ENCODE results near the gene GOLGA6A.
A peak's percentile ranks its signal among the peaks of the same experiment; 100 is the strongest.

DNA sequence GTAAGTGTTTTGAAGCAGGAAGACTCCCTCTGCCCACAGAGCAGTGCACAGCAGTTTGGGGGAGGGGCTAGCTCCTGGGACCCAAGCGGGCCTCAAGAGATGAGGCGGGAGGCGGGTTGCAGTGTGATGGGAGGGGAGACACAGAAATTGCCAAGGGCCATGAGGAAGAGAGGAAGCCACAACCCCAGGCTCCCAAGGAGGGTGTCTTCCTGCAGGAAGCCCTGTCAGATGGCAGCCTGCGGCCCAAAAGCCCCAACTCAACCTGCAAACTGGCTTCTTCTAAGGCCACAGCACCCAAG lies 40.7 kb upstream of the GOLGA6A start:
- TF ChIP-seq, protein P1, sequence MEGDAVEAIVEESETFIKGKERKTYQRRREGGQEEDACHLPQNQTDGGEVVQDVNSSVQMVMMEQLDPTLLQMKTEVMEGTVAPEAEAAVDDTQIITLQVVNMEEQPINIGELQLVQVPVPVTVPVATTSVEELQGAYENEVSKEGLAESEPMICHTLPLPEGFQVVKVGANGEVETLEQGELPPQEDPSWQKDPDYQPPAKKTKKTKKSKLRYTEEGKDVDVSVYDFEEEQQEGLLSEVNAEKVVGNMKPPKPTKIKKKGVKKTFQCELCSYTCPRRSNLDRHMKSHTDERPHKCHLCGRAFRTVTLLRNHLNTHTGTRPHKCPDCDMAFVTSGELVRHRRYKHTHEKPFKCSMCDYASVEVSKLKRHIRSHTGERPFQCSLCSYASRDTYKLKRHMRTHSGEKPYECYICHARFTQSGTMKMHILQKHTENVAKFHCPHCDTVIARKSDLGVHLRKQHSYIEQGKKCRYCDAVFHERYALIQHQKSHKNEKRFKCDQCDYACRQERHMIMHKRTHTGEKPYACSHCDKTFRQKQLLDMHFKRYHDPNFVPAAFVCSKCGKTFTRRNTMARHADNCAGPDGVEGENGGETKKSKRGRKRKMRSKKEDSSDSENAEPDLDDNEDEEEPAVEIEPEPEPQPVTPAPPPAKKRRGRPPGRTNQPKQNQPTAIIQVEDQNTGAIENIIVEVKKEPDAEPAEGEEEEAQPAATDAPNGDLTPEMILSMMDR (conservative IDR thresholded peaks at IDR 0.05; ENCODE audit: low read length), result peak; percentile 40
- no peak for TF ChIP-seq EZH2phosphoT487 (IDR thresholded peaks at IDR 0.05; ENCODE audit: borderline replicate concordance)

Data from Loucy (cell line).